Prostate gland (tissue), 2 donors: ENCODE measurements around the gene C1QA. TPM values are rescaled to one million over a fixed set of nuclear protein-coding genes. Genes with fewer than 3 reads are reported as not detected.

ENCODE experiments used
- DNase-seq: peaks from one replicate; pipeline ENCODE4 v3.0.0-alpha.2; 2019; ENCODE audit warnings: low spot score
- H3K27ac ChIP-seq, 2 donors: fragments of 200-600 bp; sonication (generic); 2 replicates each; pipeline ENCODE4 v1.5.1; 2017 to 2019
- H3K27me3 ChIP-seq: fragments of 200-600 bp; sonication (generic); replicated peaks from 2 replicates; pipeline ENCODE4 v1.5.1; 2019; ENCODE audit not compliant: insufficient read depth
- H3K36me3 ChIP-seq, 2 donors: fragments of 200-600 bp; sonication (generic); 1 replicate in 1 of 2; 2 replicates in 1 of 2; pipeline versions ENCODE4 v1.5.1 to v1.8.1; 2017 to 2019
- H3K4me1 ChIP-seq: fragments of 200-600 bp; sonication (generic); replicated peaks from 2 replicates; pipeline ENCODE4 v1.5.1; 2019
- H3K4me3 ChIP-seq, 2 donors: fragments of 200-600 bp; sonication (generic); 2 replicates each; pipeline ENCODE4 v1.5.1; 2017 to 2019
- H3K9me3 ChIP-seq: fragments of 200-600 bp; sonication (generic); 2 replicates; pipeline ENCODE4 v1.5.1; 2017
- CTCF ChIP-seq, 4 experiments: fragments of 200-600 bp in 2 of 4; fragments of 450-650 bp in 2 of 4; sonication (generic) in 2 of 4; IDR thresholded peaks; 1 replicate in 3 of 4; 2 replicates in 1 of 4; pipeline ENCODE4 v1.5.1; 2016 to 2019; ENCODE audit warnings: antibody characterized with exemption in 4 of 4, mild to moderate bottlenecking in 2 of 4, moderate library complexity in 2 of 4
- POLR2A ChIP-seq: fragments of 450-650 bp; IDR thresholded peaks from one replicate; pipeline ENCODE4 v1.6.1; 2016; ENCODE audit warnings: antibody characterized with exemption, mild to moderate bottlenecking
- POLR2AphosphoS5 ChIP-seq: sonication (generic); formaldehyde crosslinking; IDR thresholded peaks from one replicate; pipeline ENCODE4 v1.6.1; 2017; ENCODE audit warnings: antibody characterized with exemption
- WGBS: methylation state at CpG from one replicate; pipeline ENCODE4 v1.1.5; 2018; 5-methylcytosine and 5-hydroxymethylcytosine counted together
- intact Hi-C: fragments of 100-400 bp; cut with DNase I; formaldehyde crosslinking; loops from one replicate; pipeline ENCODE4 v1.14.2; 2022
- microRNA-seq: library from miRNA; unstranded; fragments of <30 nt; microRNA quantifications from one replicate; pipeline ENCODE4, GENCODE V29; 2016
- small RNA-seq, 2 donors: library from RNA; depleted of rRNA; stranded (forward); fragments of <200 nt; gene quantifications; one replicate each; pipeline ENCODE3, GENCODE V24; 2016
- total RNA-seq, 2 donors: library from RNA; depleted of rRNA; stranded (reverse); fragments of >200 nt; gene quantifications; one replicate each; pipeline ENCODE4 v1.1.0, GENCODE V29; 2016

Gene C1QA
- total RNA-seq, 2 donors from 2014 or later: 47.6 to 83.7 TPM

- no peak for DNase-seq
- Histone ChIP-seq H3K9me3 (no peaks in the 10 kb centered on the region), H3K27me3 (no peaks in the 10 kb centered on the region), H3K4me1 (no peaks in the 10 kb centered on the region), H3K36me3 (no peaks in the 10 kb centered on the region), H3K4me3 (no peak overlapping the region), H3K27ac (no peak overlapping the region)
- intact Hi-C loops: no loop called here
- WGBS: 45% methylated on average over 10 of the region's 10 CpGs
- no peak for TF ChIP-seq POLR2A
Observed at GRCh38 chr1:22685591-22686059, 49.2 kb downstream of the C1QA start.

GRCh38 chr1:22687191-22687590 is 50.8 kb downstream of the C1QA start:
- Histone ChIP-seq H3K9me3 (no peaks in the 10 kb centered on the region), H3K4me1 (no peaks in the 10 kb centered on the region), H3K27me3 (no peaks in the 10 kb centered on the region), H3K27ac (no peak overlapping the region), H3K4me3 (no peak overlapping the region), H3K36me3 (no peaks in the 10 kb centered on the region)
- WGBS: 93% methylated on average over 2 of the region's 2 CpGs
- no peak for DNase-seq
- intact Hi-C loops: no loop called here
- TF ChIP-seq POLR2AphosphoS5 (no peak), POLR2A (no peak), CTCF (IDR thresholded peaks at IDR 0.05) (no peak)

DNA sequence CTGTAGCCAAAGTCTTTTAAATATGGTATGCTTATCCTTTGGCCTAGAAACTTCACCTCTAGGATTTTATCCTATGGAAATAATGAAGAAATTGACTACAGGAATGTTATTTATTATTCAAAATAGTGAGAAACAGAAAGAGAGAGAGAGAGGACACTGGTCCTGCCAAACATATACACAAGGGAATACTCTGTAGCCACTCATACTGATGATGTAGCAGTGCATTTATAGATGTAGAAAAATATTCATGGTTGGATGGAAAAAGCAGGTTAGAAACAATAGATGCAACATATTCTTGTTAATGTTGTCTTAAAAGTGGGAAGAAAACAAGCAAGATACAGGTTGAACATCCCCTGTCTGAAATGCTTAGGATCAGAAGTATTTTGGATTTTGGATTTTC is 52.0 kb downstream of the C1QA start:
- no peak overlapping the region for H3K4me3 ChIP-seq
- H3K27ac ChIP-seq: no peak overlapping the region
- intact Hi-C loops: no loop called here
- DNase-seq: no peak
- no peaks in the 10 kb centered on the region for H3K36me3 ChIP-seq
- no peaks in the 10 kb centered on the region for H3K4me1 ChIP-seq
- H3K27me3 ChIP-seq: no peaks in the 10 kb centered on the region
- H3K9me3 ChIP-seq: no peaks in the 10 kb centered on the region
- TF ChIP-seq CTCF (IDR thresholded peaks at IDR 0.05) (no peak), POLR2AphosphoS5 (no peak), POLR2A (no peak)

Small RNA genes lying within 50 kb of the gene (microRNA-seq; reads per million reads assigned to microRNA genes)
- gene MIR6127: not detected

Small RNA genes lying within 50 kb of the gene (small RNA-seq; reads per million reads assigned to genes)
- gene MIR6127: 0 reads per million in 2 donors

Other genes with a start within 250 kb of the C1QA start
- gene ZBTB40, start 184.8 kb upstream of the C1QA start, total RNA-seq: 10 to 100 TPM; 18.2 to 26.3 TPM
- gene EPHA8, start 73.1 kb upstream of the C1QA start, total RNA-seq: 1 to 10 TPM in 1 of 2 donors, under 1 TPM in 1; 0.05 to 4.1 TPM
- gene C1QC, start 7.0 kb downstream of the C1QA start, total RNA-seq: 10 to 100 TPM; 54.8 to 76.9 TPM
- gene C1QB, start 16.6 kb downstream of the C1QA start, total RNA-seq: 100 to 1,000 TPM; 106 to 151 TPM
- gene EPHB2, start 74.2 kb downstream of the C1QA start, total RNA-seq: 1 to 10 TPM; 6.4 to 7.4 TPM